HG03039 (cell line): Measurements from ENCODE around the gene PSMG3.
A peak's percentile ranks its signal among the peaks of the same experiment; 100 is the strongest.

Experiments
- ATAC-seq: cut with Tn5 transposase; IDR thresholded peaks from one replicate; pipeline ENCODE4 v1.9.1; 2021; ENCODE audit warnings: mild to moderate bottlenecking, moderate library complexity; ENCODE audit not compliant: unreplicated experiment

PSMG3 gene, protein sequence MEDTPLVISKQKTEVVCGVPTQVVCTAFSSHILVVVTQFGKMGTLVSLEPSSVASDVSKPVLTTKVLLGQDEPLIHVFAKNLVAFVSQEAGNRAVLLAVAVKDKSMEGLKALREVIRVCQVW

DNA sequence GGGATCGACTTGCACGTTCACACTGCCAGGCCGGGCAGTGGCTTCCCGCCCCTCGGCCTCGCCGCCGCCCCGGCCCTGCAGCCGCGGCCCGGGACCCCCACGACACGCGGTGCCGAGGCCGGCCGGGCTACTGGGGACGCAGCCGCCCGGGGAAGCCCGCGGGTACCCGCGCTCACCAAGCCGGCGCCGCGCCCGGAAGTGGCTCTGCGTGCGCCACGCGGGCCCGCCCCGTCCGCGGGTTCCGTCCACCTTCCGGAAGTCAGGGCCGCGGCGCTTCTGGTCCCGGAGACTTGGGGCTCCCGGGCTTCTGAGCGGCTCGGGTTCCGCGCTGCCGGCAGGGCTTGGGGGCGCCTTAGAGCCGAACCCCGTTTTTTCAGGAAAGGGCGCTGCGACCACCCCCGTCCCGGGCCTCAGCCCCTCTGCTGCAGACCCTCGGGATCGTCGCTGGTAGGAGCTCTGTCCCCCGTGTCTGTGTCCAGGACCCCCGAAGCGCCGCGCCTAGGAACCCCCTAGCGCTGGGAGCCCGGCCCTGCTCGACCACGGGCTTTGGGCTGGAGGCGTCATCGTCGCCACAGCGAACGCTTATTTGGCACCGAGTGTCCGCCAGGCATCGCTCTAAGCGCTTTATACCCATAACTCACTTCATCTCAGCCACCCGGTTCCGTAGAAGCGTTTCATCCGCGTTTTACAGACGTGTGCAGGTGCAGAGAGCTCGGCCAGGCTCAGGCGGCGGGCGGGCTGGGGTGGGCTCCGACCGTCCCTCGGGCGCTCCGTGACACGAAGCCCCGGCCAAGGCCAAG lies at the start of gene PSMG3:
Gene PSMG3, minus strand, starts transcription at position 200 of the 800 bp plus-strand sequence. CDS start 693 bp downstream, outside the sequence.
- ATAC-seq = peak; percentile 85

DNA sequence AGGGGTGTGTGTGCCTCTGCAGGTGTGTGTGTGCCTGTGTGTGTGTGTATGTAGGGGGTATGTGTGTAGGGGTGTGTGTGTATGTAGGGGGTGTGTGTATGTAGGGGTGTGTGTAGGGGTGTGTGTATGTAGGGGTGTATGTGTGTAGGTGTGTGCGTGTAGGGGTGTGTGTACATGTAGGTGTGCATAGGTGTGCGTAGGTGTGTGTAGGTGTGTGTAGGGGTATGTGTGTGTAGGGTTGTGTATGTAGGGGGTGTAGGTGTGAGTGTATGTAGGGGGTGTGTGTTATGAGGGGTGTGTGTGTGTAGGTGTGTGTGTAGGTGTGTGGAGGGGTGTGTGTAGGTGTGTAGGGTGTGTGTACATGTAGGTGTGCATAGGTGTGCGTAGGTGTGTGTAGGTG lies 48.6 kb upstream of the PSMG3 start:
- ATAC-seq = no peak

DNA sequence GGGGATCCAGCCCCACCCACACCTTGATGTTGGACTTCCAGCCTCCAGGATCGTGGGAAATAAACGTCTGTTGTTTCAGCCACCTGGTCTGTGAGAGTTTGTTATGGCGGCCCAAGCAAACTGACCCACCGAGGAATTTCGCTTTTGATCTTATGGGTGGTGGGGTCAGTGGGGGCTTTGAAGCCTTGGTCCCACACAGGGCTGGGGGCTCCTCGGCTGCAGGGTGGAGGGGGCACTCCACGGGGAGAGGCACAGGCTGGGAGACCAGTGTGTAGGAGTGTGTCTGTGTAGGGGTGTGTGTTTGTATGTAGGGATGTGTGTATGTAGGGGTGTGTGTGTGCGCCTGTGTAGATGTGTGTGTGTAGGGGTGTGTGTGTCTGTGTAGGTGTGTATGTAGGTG lies 48.1 kb upstream of the PSMG3 start:
- ATAC-seq = no peak

DNA sequence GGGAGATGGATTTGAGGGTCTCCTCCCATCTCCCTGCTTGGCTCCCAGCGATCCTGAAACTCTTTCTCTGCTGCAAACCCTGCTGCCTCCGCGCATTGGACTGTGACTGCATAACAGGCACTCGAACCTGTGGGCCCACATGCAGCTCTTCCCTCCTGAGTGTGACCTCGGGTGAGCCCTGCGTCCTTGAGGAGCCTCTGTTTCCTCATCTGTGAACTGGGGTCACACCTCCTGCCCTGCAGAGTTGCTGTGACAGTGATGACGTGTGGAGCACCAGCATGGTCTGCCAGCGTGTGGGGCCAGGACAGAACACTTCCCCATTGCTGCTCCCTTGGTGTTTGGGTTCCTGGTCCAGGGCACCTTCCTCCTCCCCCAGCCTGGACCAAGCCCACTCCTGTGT lies 46.9 kb upstream of the PSMG3 start:
- ATAC-seq = no peak

DNA sequence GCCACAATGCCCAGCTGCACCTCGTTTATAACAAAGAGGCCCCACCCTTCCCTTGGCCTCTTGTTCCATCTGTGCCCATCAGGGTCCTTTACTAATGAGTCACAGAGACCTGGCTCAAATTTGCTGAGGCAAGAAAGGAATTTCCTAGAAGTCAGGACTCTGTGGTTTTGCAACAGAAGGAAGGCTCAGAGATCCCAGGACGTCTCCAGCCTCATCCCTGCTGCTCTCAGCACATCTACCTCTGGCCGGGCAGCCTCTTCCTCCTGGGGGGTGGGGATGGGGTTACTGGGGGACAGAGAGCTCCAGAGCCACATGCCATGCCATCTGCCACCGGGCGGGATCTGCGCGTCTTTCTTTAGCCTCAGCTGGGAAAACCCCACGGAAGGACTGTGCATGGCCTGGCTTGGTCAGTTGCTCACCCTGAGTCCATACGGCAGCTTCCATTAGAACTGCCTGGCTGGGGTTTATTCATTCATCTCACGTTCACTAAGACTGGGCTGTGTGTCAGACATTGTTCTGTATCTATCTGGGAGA lies 41.9 kb upstream of the PSMG3 start:
- no peak for ATAC-seq

DNA sequence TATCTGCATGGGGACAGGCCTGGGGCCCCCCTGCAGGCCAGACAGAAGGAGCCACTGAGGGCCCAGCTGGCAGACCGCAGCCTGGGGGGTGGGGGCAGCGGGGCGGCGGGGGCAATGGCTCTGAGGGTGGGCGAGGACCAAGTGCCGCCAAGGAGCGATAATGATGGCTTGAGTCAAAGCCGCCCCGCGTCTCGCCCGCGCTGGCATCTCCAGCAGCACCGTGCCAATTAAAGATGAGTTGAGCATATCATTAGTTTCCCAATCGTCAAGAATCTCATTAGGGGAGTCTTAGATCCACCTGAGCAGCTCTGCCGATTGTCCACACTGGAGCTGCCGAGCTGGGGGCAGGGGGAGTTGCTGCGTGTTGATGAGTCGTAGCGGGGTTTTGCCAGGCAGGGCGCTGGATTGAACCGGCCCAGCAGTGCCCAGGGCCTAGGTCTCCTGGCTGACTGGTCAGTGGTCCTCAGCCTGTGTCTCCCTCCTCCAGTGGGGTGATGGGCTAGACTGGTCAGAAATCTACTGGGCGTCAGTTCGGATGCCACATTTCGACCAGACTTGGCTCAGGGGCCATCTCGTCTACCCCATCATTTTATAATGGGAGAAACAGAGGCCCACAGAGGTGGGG lies 41.0 kb upstream of the PSMG3 start:
- no peak for ATAC-seq

DNA sequence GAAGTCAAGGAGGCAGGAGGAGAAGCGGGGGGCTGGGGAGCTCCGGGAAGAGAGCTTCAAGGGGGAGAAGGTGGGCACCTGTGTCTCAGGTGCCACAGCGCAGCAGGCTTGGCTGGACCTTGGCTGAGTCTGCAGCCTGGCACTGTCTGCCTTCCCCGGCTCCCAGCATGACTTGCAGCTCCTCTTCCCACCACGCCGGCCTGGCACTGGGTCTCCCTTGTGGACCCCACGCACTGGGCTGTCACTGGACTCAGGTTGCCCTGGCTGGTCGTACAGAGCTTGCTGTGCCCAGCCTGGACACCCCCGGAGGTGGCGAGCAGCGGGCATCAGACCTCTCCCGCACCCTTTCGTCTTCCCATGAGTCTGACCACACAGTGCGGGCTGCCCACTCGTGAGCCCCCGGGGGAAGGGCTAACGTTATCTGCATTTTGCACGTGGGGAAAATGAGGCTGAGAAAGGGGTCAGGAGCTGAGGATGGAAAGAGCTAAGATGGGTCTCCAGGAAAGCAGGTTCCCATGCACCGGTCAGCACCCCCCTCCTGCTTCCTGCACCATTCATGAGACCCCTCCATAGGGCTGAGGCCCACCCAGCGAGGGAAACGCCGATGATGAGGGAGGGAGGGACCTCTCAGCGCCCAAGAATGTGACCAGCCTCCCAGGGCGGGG lies 40.3 kb upstream of the PSMG3 start:
- no peak for ATAC-seq

DNA sequence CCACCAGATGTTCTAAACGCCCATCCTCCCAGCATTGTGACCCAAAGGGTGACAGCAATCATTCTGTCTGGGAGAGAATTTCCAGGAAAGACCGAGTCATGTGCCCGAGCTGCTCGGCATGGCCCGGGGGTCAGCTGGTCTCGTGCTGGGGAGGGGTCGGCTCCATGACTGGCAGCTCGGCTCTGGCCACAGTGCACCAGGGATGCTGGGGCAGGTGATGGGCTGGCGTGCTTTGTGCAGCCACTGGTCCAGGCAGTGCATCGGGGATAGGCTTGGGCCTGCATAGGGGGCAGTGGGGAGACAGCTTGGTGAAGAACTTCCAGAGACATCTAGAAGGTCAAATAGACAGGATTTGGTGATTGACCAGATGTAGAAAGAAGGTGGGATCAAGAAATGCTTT lies 39.2 kb upstream of the PSMG3 start:
- ATAC-seq = no peak

DNA sequence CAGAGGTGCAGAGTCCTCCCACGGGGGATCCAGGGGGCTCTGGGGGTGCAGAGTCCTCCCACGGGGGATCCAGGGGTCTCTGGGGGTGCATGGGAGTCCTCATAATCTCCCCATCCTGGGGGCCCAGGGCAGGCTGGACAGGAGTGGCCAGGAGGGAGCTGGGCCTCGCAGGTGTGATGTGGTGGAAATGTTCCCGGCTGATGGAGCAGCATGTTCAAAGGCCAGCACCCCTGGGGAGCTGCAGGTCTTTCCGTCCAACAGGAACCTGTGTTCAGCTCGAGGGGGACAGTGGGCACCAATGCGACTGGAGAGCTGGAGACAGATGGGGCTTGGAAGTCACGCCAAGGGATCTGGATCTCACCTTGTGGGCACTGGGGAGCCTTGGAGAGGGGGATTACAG lies 38.5 kb upstream of the PSMG3 start:
- no peak for ATAC-seq

DNA sequence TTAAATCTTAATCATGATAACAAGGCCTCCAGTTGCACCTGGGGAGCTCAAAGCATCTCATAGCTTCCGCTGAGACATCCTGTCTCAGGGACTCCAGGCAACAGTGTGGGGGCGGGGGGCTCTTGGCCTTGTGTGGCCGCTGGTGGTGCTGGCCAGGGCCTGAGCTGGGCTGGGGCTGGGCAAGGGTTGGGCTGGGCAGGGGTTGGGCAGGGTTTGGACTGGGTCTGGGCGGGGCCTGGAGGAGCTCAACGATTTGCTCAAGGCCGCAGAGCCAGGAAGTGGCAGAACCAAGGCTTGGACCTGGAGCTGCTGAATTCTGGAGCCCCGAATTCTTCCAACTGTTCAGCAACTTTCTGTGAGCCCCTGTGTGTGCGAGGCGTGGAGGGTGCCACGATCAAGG lies 37.9 kb upstream of the PSMG3 start:
- ATAC-seq = no peak

DNA sequence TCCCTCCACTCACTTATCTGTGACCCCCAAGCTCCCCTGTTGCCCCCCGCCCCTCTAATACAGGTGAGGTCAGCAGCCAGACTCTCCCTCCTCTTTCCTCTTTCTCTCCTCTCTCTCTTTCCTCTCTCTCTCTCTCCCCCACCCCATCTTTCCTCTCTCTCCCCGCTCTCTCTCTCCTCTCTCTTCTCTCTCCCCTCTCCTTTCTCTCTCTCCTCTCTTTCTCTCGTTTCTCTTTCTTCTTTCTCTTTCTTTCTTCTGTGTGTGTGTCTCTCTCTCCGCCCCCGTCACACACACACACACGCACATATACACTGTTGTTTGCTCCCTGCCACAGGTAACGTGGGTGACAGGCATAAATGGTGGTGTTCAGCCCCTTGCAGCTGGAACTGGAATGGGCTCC lies 37.2 kb upstream of the PSMG3 start:
- ATAC-seq = no peak

DNA sequence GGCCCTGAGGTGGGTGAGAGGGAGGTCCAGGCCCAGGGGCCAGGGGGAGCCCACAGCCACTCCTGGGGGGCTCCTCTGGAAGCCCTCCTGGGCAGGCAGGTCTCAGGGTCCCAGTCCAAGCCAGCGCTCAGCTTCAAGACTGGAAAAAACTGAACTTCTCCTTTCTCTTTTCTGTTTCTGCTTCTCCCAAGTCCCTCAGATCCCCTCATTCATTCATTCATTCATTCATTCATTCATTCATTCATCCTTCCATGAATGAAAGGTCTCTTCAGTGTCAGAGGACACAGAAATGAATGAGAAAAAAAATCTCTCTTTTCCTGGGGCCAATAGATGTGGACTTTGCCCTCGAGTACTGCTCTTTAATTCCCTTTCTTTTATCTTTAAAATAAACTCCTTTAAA lies 34.6 kb upstream of the PSMG3 start:
- ATAC-seq = no peak

DNA sequence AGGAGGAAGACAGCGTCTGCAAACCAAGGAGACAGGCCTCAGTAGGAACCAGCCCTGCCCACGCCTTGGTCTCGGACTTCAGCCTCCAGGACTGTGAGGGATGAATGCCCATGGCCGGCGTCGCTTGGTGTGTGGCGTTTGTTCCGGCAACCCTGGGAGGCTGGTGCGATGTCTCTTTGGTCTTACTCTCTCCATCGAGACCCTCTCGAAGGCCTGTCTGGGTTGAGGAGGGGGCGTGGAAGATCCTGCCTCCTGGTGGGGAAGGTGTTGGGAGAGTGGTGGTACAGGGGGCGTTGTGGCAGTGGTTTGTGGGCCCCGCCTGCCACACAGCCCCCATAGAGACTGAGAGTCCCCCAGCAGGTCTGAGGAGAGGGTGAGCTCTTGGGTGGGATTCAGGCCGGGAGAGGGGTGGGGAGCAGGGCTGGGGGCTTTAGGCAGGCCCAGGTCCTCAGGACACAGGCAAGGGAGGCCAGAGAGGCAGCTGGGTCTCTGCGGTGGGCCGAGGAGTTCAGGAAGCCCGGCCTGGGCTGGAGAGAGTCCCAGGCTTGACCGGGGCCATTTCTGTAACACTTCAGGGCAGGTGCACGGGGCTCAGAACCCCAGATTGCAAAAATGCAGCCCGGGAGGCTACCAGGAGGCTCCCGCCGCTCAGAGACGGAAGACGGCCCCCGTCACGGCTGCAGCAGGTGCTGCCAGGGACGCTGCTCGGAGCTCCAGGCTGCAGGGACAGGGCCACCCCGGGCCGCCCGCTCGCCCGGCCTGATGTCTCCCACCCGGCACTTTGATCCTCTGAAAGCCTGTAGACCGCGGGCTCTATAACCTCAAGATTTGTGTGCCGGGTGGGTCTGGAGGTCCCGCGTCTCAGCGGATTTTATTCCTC lies 33.8 kb upstream of the PSMG3 start:
- no peak for ATAC-seq

DNA sequence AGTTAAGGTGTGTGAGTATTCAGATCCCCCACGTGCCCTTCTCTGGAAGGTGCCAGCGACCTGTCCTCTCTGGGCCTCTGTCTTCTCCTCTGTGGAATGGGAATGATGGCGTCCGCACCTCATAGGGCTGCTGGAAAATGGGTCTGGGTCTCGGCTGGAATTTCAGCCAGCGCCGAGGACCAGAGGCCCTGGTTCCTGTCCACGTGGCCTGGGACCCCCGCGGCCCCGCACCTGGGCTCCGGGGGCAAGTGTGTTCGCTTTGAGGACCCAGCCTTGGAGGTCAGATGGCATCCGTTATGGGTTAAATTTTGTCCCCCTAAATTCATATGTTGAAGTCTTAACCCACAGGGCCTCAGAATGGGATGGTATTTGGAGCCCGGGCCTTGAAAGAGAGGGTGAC lies 32.6 kb upstream of the PSMG3 start:
- ATAC-seq = no peak

DNA sequence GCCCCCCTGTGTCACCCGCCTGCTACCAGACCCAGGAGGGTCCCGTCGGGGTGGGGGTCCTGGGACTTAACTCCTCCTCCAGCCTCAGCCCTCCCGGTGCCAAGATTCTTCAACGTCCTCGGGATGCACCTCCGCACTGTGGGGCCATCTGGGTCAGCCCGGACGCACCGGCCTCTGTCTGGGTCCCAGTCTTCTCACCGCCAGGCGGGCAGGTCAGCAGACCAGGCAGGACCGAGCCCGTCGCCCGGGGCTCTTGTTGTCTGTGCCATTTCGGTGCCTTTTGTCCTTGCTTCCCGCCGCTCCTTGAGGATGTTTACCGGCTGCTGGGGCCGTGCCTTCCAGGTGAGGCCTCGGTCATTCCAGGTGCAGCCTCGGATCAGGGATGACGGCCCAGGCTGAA lies 32.1 kb upstream of the PSMG3 start:
- ATAC-seq = no peak

DNA sequence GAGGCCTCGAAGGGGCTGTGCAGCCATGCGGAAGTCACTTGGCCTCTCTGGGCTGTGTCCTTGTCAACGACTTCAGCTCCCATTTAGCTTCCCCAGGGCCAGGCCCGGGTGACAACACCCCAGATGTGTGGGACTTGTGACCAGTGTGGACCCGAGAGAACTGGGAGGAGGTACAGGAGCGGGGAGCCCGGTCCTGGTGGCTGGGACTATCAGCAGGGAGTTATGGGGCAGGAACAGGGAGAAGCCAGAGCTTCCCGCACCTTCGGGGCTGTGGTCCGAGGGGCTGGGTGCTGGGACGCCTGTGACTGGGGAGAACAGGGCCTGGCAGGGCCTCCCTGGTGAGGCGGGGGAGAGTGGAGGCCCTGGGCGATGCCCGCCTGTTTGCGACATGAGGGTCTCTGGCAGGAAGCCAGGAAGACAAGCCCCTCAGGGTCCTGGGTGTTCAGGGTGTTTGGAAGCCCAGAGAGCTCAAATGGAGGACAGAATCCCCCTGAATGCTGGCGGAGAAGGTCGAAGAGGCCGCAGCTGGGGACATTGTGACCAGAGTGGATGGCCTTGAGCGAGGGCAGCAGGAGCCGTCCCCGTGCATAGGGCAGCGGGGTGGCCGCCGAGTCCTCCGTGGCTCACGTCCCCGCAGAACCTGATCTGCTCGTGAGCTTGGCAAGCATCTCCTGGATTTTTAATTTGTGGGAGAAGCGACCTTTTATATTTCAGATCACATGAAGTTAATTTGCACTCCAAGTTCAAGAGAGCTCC lies 30.0 kb upstream of the PSMG3 start:
- ATAC-seq = no peak

DNA sequence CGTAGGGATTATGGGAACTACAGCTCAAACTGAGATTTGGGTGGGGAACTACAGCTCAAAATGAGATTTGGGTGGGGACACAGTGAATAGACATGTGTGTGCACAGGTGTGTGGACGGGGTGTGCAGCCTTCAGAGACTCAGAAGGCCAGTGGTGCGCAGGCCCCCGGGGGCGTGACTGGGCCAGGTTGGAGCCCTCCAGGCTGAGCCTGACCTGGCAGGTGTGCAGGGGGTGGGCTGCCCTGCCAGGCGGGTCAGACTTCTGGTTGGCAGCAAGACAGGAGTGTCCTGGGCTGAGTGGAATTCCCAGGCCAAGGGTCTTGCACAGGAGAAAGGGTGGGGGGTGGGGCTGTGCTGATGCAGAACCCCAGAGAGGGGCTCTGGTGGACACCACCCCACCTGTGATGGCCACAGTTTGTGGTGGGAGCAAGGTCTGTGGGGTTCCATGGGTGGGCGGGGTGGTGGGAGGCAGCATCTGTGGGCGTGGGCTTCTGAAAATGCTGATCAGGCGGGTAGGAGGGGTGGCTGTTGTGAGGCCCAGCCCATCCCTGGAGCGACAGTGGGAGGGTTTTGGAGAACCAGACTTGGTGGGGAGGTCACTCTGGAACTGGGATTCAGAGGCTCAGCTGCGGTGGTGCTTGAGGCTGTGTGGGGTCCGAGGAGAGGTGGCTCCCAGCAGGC lies 29.3 kb upstream of the PSMG3 start:
- ATAC-seq = no peak

DNA sequence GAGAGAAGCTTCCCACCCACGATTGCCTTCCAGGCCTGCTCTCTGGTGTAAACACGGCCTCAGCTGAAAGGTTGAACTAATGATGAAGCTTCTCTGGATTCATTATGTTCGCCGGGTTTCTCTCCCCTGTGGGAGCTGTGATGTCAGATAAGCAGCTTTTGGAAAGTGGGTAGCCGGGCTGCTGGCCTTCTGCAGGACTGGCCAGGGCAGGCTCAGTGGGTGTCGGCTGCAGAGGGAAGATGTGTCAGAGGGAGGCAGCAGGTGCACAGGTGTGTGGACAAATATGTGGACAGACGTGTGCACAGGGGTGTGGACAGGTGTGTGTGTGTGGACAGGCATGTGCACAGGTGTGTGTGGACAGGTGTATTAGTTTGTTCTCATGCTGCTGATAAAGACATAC lies 28.5 kb upstream of the PSMG3 start:
- ATAC-seq = no peak

DNA sequence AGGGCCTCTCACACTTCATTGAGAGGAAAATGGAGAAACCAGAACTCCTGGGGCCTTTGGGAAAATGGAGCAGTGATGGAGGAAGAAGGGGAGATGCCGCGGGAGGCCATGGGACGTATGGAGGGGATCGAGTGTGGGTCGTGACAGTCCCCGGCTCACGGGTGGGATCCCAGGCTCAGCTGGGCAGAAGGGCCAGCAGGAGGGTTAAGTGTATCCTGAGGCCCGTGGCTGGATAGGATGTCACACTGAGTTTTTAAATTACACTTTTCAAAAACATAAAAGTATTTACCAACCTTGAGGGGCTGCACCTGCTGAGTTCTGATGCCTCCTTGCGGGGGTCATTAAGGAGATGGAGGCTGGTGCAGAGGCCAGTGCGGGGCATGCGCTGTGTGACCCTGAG lies 28.0 kb upstream of the PSMG3 start:
- no peak for ATAC-seq
